ENCODE data around the gene STARD3. TPM values are rescaled to one million over a fixed set of nuclear protein-coding genes. Genes with fewer than 3 reads are reported as not detected.

The STARD3 gene
- total and polyA plus RNA-seq, 12 donors, result 38.6 to 220 (median 93.6) TPM

- intact Hi-C loops (cut with DNase I), result no loop called here
- Histone ChIP-seq H3K36me3 (replicated peaks in 1 of 2) (no peaks in the 10 kb centered on the region), H3K27me3 (no peaks in the 10 kb centered on the region), H3K27ac (peak overlapping the region in 1 of 5 donors; percentile 47), H3K9me3 (replicated peaks in 1 of 3) (no peaks in the 10 kb centered on the region), H3K4me3 (no peak overlapping the region), H3K4me1 (replicated peaks in 1 of 2) (peaks cover 0 to 30% of the 10 kb centered on the region in 2 donors)
- WGBS, 4 donors, result 53 to 75% (median 68%) methylated on average over 6 to 8 of the region's 8 CpGs
- DNase-seq, result no peak
- no peak for TF ChIP-seq CTCF (IDR thresholded peaks at IDR 0.05)
- TF ChIP-seq POLR2A (IDR thresholded peaks at IDR 0.05), result no peak
Measured at GRCh38 chr17:39651923-39652586, 15.1 kb downstream of the STARD3 start.

- peaks cover 0 to 2% of the 10 kb centered on the region in 2 donors for H3K36me3 ChIP-seq (replicated peaks in 1 of 2)
- WGBS, 4 donors, result 72 to 86% (median 78%) methylated on average over 6 to 7 of the region's 7 CpGs
- H3K4me3 ChIP-seq, result no peak overlapping the region
- no peak for DNase-seq
- H3K9me3 ChIP-seq (replicated peaks in 1 of 3), result no peaks in the 10 kb centered on the region
- H3K27me3 ChIP-seq, result no peaks in the 10 kb centered on the region
- peak overlapping the region in 2 of 5 donors; percentile 10 to 47 for H3K27ac ChIP-seq
- intact Hi-C loops (cut with DNase I), result no loop called here
- TF ChIP-seq CTCF (IDR thresholded peaks at IDR 0.05), result no peak
- no peak for TF ChIP-seq POLR2A (IDR thresholded peaks at IDR 0.05)
- H3K4me1 ChIP-seq (replicated peaks in 1 of 2), result peaks cover 0 to 33% of the 10 kb centered on the region in 2 donors
Measured at GRCh38 chr17:39652587-39653315, 15.8 kb downstream of the STARD3 start.

GRCh38 chr17:39653316-39653661, 16.3 kb downstream of the STARD3 start:
- Histone ChIP-seq H3K36me3 (replicated peaks in 1 of 2) (peaks cover 0 to 8% of the 10 kb centered on the region in 2 donors), H3K9me3 (replicated peaks in 1 of 3) (no peaks in the 10 kb centered on the region), H3K4me3 (no peak overlapping the region), H3K27me3 (no peaks in the 10 kb centered on the region), H3K27ac (peak overlapping the region in 2 of 5 donors; percentile 10 to 47), H3K4me1 (replicated peaks in 1 of 2) (peaks cover 0 to 36% of the 10 kb centered on the region in 2 donors)
- intact Hi-C loops (cut with DNase I), result no loop called here
- TF ChIP-seq CTCF (IDR thresholded peaks at IDR 0.05), result no peak
- TF ChIP-seq POLR2A (IDR thresholded peaks at IDR 0.05), result no peak
- WGBS, 4 donors, result 70 to 83% (median 77%) methylated on average over 9 to 12 of the region's 12 CpGs
- no peak for DNase-seq

- TF ChIP-seq POLR2A (IDR thresholded peaks at IDR 0.05), result no peak
- TF ChIP-seq CTCF (IDR thresholded peaks at IDR 0.05), result peak; percentile 55 to 72 (median 68)
- Histone ChIP-seq H3K4me3 (no peak overlapping the region), H3K36me3 (replicated peaks in 1 of 2) (peaks cover 0 to 13% of the 10 kb centered on the region in 2 donors), H3K27me3 (no peaks in the 10 kb centered on the region), H3K27ac (peak overlapping the region in 1 of 5 donors; percentile 47), H3K9me3 (replicated peaks in 1 of 3) (no peaks in the 10 kb centered on the region), H3K4me1 (replicated peaks in 1 of 2) (peaks cover 0 to 39% of the 10 kb centered on the region in 2 donors)
- DNase-seq, result peak; percentile 63 to 83 (median 71)
- intact Hi-C loops (cut with DNase I), result no loop called here
- WGBS, 4 donors, result 57 to 65% (median 59%) methylated on average over 13 to 14 of the region's 14 CpGs
Measured at GRCh38 chr17:39653662-39654331, 16.9 kb downstream of the STARD3 start.
